GM23248 (cell line): ENCODE measurements around the gene ADAM19.

ENCODE experiments used
- EZH2 ChIP-seq: fragments of 200-600 bp; sonication (generic); IDR thresholded peaks from 2 replicates; pipeline ENCODE4 v1.6.1; 2018; ENCODE audit warnings: antibody characterized with exemption, mild to moderate bottlenecking; ENCODE audit not compliant: insufficient read depth, poor library complexity, severe bottlenecking
- EZH2phosphoT487 ChIP-seq: fragments of 200-600 bp; sonication (generic); IDR thresholded peaks from 2 replicates; pipeline ENCODE4 v1.6.1; 2018; ENCODE audit warnings: antibody characterized with exemption, moderate library complexity, mild to moderate bottlenecking, low read depth; ENCODE audit not compliant: insufficient read depth

DNA sequence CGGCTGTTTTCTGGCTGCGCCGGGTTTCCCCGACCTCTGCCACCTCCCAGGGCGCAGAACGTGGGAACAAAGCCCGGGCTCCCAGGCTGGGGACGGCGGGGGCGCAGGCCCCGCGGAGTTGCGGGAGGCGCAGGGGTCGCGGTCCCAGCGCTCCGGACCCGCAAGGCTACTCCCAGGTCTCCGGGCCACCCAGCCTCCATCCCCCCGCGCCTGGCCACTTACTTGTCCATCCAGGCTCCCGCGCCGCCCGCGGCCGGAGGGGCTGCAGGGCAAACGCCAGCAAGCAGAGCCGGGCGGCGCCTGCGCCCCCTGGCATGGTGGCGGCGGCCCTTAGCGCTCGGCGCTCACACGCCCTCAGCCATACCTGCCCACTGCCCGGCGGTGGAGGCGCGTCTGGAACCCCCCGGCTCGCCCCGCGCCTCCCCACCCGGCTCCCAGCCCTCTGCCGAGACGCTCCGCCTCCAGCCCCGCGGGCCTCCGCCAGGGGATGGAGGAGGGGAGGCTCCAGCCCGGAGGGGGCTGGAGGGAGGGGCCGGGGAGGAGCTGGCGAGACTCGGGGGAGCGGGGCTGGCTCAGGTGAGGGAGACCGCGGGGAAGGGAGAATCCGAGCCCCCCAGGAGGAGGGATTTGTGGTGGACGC is at the start of gene ADAM19:
- TF ChIP-seq EZH2phosphoT487 (no peak), EZH2 (no peak)
